CMK (cell line): ENCODE data around the gene PRSS56.
"Not testable (repeated sequence)": the region's sequence is repeated elsewhere in the genome, so short reads cannot be mapped to it uniquely, and the experiment has no call there.

ENCODE experiments used
- DNase-seq: peaks from one replicate; pipeline ENCODE4 v3.0.0-alpha.2; 2010; ENCODE audit warnings: low read depth

The PRSS56 gene

GRCh38 chr2:232541961-232542714 is 21.9 kb downstream of the PRSS56 start:
- DNase-seq = no peak

DNA sequence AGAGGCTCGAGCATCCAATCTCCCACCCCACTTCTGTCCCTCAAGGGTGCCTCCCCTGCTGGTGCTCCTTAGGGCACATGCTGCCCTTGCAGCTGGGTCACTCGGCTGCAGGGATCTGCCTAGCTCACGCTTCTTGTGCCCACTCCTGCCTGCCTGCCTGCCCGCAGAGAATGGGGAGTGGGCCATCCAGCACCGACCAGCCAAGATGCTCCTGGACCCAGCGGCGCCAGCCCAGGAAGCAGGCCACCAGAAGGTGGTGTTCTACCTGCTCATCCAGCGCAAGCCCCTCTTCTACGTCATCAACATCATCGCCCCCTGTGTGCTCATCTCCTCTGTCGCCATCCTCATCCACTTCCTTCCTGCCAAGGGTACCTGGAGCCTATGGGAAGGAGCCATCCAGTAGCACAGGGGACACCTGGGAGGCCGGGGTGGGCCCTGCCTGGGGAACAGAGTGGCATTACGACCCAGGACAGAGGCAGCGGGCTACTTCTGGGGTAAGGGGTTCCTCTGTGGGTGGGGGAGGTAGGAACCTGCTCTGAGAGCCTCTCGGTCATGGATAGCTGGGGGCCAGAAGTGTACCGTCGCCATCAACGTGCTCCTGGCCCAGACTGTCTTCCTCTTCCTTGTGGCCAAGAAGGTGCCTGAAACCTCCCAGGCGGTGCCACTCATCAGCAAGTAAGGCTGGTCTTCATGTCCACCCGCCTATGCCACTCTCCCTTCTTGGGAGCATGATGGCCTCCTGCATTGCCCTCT is 22.7 kb downstream of the PRSS56 start:
- DNase-seq = no peak

DNA sequence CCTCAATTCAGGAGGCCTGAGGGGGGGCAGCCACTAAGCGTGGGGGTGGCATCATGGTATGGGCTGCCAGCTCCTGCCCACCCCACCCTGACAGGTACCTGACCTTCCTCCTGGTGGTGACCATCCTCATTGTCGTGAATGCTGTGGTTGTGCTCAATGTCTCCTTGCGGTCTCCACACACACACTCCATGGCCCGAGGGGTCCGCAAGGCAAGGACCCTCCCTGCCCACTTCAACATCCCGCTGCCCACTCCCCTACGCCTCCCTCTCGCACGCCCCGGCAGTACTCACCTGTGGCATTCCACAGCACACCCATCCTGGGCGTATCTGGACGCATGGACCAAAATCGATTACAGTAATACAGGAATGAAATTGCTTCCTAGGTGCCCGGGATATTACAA is 23.3 kb downstream of the PRSS56 start:
- DNase-seq = no peak

DNA sequence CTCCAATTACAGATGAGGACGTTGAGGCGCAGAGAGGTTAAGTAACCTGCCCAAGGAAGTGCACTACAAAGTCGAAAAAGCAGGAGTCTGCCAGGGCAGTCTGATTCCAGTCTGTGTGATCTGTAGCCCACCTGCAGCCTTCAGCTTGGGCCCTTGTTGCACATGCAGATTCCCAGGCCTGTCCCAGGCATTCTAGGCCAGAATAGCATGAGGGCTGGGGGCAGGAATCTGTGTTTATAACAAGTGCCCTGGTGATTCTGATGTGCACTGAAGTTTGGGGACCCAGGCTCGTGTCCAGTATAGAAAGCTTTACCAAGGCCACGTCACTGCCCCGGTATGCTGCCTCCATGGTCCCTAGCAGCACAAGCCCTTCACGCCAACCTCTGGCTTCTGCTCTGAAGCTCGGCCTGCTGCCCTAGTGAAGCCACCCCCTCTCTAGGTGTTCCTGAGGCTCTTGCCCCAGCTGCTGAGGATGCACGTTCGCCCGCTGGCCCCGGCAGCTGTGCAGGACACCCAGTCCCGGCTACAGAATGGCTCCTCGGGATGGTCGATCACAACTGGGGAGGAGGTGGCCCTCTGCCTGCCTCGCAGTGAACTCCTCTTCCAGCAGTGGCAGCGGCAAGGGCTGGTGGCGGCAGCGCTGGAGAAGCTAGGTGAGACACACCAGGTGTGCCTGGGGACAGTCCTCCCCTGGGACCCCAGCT is 23.9 kb downstream of the PRSS56 start:
- DNase-seq = no peak

DNA sequence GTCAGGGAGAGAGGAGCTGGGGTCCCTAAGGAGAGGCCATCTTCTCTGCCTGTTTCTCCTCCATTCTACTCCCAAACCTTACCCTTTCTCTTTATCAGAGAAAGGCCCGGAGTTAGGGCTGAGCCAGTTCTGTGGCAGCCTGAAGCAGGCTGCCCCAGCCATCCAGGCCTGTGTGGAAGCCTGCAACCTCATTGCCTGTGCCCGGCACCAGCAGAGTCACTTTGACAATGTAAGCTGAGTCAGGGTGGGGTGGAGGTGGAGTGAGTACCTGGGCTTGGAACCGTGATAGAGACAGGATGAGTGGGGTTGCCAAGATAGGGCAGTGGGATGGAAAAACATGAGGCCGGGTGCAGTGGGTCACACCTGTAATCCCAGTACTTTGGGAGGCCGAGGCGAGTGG is 24.5 kb downstream of the PRSS56 start:
- no peak for DNase-seq

DNA sequence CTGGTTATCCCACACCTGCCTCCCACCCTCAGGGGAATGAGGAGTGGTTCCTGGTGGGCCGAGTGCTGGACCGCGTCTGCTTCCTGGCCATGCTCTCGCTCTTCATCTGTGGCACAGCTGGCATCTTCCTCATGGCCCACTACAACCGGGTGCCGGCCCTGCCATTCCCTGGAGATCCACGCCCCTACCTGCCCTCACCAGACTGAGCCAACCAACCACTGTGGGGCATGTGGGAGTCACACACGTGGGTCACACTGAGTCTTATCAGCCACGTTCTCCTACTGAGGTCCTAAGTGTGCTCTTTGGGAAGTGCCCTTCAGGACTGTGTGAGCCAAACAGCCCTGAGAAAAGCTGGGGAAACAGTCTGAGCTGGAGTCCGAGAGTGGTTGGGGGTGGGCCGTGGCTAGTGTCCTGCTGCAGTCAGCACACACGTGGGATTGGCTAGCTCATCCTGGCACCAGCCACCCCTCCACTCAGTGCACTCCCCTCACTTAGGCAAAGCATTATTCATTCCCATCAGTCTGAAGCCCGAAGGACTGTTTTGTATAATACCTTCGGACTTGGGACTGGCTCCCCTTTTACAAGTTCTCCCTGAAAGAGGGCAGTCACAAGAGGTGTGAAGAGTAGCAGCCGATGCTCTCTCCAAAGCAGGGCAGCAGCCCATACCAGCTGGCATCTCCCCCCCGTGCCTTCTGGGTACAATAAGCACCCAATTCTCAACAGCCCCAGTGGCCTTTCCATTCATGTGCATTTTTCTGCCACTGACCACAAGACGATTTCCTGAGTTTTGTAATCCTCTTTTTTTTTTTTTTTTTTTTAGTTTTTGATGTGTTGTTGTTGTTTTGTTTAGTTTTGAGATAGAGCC is 25.6 kb downstream of the PRSS56 start:
- DNase-seq = no peak

DNA sequence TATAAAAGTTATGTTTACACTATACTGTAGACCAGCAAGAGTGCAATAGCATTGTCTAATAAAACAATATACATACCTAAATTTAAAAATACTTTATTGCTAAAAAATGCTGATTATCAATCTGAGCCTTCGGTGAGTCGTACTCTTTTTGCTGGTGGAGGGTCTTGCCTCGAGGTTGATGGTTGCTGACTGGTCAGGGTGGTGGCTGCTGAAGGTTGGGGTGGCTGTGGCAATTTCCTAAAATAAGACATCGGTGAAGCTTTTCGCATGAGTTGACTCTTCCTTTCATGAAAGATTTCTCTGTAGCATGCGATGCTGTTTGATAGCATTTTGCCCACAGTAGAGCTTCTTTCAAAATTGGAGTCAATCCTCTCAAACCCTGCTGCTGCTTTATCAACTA is 27.8 kb downstream of the PRSS56 start:
- no peak for DNase-seq

DNA sequence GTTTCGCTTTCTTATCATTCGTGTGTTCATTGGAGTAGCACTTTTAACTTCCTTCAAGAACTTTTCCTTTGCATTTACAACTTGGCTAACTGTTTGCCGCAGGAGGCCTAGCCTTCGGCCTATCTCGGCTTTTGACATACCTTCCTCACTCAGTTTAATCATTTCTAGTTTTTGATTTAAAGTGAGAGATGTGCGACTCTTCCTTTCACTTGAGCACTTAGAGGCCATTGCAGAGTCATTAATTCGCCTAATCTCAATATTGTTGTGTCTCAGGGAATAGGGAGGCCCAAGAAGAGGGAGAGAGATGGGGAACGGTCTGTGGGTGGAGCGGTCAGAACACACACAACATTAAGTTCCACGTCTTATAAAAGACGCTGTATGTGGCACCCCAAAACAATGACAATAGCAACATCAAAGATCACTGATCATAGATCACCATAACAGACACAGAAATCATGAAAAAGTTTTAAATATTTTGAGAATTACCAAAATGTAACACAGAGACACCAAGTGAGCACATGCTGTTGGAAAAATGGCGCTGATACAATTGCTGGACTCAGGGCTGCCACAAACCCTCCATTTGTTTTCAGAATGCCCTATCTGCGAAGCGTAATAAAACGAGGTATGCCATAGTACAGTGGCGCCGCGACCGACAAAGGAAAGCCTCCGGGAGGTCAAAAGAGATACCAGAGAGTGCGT is 29.6 kb downstream of the PRSS56 start:
- DNase-seq = no peak

- DNase-seq = peak; percentile 88
Measured at GRCh38 chr2:232550354-232551249, 30.4 kb downstream of the PRSS56 start, which contains the start of the genes EIF4E2 and TIGD1. Gene EIF4E2, plus strand, starts transcription at chr2:232550689. Its CDS starts 36 bp downstream, at chr2:232550725. Gene TIGD1, minus strand, starts transcription at chr2:232550557. Its CDS starts 675 bp downstream, at chr2:232549882.

GRCh38 chr2:232551250-232551638 is 31.1 kb downstream of the PRSS56 start:
- DNase-seq = no peak

DNA sequence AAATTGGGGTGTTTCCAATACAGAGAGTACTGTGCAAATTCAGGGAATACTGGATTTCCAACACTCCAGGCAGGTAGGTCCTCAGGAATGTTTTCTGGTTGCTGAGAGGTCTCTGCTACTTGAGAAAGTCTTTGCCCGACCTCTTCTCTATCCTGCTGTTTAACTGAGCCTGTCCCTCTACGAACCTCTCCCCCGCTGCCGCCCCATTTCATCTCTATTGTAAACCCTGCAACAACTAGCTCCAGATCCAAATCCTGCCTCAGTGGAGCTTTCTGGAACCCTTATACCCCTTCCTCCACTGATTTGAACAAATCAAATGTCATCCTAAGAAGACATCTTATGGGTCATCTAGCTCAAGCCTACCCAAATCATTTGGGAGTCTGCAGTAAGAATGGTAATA is 31.6 kb downstream of the PRSS56 start:
- DNase-seq = no peak

DNA sequence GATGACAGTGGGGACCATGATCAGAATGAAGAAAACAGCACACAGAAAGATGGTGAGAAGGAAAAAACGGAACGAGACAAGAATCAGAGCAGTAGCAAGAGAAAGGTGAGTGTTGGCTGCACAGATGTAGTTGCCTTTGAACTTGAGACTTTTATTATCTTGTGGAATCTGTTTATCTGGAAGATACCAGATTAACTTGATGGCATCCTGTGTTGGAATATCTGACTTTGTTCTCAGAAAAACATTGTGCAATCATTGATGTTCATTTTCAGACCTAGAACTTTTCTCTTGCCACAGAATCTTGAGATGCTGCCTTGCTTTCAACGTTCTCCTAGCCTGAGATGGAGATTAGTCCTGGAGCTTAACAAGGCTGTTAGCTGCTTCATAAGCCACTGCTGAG is 36.2 kb downstream of the PRSS56 start:
- DNase-seq = no peak

GRCh38 chr2:232562515-232563151 is 42.4 kb downstream of the PRSS56 start:
- no peak for DNase-seq

DNA sequence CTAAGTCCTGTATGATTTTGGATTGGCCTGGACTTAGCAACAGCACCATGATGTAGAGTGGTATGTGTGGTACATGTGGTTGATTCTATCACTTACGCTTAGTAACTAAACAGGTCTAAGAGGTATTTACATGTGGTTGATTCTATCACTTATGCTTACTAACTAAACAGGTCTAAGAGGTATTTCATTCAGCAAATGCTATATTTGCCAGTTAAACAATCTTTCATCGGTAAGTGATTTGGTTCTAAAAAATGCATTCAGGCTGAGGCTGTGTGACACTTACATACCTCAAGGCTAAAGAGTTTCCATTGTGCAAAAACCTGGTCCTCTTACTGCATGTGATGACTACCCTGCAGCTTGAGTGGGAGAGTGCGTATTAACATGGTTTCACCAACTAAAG is 43.4 kb downstream of the PRSS56 start:
- DNase-seq = no peak

- no peak for DNase-seq
Measured at GRCh38 chr2:232567721-232568120, 47.5 kb downstream of the PRSS56 start.

DNA sequence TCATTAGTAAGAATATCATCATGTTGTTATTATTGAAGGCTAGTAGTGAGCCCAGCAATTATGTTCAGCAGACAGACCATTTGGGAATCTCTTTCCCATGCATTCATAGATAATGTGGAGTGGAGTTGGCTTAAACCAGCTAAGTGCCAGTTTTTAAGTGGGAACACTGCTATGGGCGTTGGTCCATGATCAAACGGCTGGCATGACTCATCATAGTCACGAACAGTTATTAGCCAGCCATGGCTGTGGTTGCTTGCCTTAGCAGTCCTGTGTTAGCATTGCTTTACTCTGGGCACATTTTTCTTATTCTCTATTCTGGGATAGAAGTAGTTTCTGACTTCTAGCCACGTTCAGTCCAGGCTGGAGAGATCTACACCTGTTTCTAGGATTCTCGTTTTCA is 48.0 kb downstream of the PRSS56 start:
- no peak for DNase-seq

DNA sequence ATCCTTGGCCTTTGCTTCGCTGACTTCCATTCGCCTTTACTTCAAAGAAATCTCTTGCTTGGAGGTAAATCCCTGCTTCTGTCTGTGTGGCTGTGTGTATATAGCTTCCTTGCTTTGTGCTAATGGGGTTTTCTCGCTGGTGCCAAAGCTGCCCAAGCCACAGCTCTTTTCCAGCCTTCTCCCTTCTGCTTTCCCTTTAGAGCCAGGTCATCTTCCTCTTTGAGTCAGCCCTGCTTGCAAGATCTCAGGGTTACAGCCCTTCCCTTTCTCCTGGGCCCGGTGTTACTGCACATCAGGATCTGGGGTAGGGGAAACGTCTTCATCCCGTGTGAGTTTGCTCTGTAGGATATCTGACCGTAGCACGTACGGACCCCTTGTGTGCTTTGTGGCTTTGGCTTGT is 49.4 kb downstream of the PRSS56 start:
- no peak for DNase-seq

- DNase-seq = not testable (repeated sequence)
Measured at GRCh38 chr2:232570481-232570880, 50.3 kb downstream of the PRSS56 start.

DNA sequence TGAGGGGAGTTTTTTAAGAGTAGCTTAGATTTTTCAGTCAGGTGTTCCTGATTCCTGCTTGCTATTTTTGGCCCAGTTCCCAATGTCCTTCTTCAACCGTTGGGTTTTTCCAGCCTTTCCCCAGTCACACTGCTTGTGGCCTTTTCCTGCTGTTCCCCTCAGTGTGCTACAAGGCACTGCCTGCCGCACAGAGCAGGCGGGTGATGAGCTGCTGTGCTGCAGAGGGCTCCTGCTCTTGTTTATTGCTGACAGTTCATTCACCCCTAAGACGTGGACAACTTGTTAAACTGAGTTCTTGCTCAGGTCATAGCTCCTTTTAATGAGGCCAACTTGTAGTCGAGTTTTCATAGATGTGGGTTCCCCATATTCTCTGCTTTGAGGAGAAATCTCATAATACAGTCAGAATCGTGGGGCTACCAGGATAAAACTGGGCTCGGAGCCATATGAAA is 50.9 kb downstream of the PRSS56 start:
- no peak for DNase-seq

DNA sequence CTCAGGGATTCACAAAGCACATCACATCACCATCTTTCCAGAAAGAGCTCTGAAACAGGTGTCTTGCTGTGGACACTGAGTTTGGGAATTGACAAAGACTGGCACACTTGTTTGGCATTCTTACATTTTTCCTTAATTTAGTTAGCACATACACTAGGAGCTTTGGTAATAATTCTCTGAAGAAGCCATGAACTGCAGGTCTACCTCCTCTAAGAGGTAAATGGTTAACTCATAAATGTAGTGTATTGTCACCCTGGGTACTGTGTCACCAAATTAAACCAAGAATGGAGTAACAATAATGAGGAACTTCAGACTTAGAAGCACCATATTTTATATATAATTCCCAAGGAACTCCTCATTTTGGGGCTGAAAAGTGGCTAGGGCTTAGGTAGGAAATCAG is 52.9 kb downstream of the PRSS56 start:
- DNase-seq = no peak
